ENCODE results near the gene PLA2G4C.

Gene PLA2G4C

DNA sequence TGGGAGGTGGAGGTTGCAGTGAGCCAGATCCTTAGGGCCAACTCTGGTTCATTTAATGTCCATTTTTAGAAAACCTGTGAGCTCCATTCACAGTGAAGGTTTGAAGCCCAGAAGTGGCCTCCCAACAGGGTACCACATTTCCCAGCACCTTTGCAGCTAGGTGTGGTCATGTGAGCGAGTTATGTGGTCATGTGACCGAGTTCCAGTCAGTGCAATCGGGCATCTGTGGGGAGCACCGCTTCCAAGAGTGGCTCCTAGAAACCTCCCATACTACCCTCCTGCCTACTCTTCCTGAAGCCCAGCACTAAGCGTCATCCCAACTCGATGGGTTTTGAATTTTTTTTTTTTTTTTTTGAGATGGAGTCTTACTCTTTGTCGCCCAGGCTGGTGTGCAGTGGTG is 663 bp upstream of the PLA2G4C start:
- TF ChIP-seq, protein P1, sequence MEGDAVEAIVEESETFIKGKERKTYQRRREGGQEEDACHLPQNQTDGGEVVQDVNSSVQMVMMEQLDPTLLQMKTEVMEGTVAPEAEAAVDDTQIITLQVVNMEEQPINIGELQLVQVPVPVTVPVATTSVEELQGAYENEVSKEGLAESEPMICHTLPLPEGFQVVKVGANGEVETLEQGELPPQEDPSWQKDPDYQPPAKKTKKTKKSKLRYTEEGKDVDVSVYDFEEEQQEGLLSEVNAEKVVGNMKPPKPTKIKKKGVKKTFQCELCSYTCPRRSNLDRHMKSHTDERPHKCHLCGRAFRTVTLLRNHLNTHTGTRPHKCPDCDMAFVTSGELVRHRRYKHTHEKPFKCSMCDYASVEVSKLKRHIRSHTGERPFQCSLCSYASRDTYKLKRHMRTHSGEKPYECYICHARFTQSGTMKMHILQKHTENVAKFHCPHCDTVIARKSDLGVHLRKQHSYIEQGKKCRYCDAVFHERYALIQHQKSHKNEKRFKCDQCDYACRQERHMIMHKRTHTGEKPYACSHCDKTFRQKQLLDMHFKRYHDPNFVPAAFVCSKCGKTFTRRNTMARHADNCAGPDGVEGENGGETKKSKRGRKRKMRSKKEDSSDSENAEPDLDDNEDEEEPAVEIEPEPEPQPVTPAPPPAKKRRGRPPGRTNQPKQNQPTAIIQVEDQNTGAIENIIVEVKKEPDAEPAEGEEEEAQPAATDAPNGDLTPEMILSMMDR (IDR thresholded peaks at IDR 0.05; ENCODE audit: low read depth, low read length) = no peak
- no peak for DNase-seq (ENCODE audit: extremely low read depth, low read depth)

DNA sequence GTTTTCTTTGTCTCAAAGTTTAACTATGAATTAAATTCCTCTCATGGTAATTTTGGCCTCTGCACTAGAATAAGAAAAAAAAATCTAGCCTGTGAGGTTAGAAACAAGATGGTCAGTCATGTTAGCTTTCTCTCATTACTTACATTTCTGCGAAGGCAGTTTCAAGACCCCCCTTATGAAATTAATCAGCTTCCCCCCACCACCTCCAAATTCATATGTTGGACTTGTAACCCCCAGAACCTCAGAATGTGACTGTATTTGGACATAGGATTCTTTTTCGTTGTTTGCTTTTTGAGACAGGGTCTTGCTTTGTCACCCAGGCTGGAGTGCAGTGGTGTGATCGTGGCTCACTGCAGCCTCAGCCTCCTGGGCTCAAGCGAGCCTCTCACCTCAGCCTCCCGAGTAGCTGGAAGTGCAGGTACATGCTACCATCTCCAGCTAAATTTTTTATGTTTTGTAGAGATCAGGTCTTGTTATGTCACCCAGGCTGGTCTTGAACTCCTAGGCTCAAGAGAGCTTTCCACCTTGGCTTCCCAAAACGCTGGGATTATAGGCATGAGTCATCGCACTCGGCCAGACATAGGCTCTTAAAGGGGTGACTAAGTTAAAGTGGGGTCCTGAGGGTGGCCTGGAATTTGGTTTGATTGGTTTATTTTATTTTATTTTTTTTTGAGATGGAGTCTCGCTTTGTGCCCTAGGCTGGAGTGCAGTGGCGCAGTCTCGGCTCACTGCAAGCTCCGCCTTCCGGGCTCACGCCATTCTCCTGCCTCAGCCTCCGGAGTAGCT is 1.4 kb downstream of the PLA2G4C start:
- DNase-seq (ENCODE audit: extremely low read depth, low read depth) = no peak
- TF ChIP-seq, protein P1 (IDR thresholded peaks at IDR 0.05; ENCODE audit: low read depth, low read length) = no peak

DNA sequence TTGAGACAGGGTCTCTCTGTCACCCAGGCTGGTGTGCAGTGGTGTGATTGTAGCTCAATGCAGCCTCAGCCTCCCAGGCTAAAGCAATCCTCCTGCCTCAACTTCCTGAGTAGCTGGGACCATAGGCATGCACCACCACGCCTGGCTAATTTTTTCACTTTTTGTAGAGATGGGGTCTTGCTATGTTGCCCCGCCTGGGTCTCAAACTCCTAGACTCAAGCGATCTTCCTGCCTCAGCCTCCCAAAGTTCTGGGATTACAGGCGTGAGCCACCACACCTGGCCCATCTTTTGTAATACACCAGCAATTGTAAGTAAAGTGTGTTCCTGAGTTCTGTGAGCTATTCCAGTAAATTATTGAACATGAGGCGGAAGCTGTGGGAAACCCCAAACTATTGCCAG is 6.7 kb downstream of the PLA2G4C start:
- TF ChIP-seq, protein P1 (IDR thresholded peaks at IDR 0.05; ENCODE audit: low read depth, low read length) = no peak
- no peak for DNase-seq (ENCODE audit: extremely low read depth, low read depth)

DNA sequence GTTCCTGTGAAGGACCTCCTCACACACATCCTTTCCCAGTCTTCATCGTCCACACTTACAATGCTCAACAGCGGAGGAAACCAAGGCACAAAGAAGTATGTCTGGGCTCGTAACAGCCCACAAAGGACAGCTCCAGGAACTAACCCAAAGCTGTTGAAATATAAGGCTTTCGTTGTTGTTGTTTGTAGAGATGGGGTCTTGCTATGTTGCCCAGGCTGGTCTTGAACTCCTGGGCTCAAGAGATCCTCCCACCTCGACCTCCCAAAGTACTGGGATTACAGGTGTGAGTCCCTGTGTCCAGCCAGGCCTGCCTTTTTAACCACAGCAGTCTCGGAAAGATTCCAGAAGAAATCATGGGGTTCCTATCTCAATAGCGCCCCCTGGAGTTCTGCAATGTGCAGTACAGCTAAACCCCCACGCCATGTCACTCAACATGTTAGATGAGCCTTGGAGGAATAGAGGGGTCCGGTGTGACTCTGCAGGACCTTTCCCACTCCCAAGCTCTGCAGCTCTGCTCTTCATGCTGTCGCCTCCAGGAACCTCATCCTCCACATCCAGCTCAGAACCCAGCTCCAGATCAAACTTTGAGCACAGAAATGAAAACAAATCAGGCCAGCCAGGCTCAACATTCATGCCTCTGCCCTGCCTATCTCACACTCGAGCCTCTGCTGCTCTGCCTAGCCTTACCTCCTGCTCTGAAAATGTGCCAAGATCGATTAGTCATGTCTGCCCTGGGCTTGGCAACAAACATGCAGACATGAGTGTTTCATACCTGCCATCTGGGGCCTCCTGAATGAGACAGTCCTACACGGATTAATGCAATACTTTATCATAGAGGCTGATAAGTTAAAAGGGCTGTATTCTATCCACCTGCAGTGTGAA is 7.5 kb downstream of the PLA2G4C start:
- DNase-seq (ENCODE audit: extremely low read depth, low read depth) = no peak
- TF ChIP-seq, protein P1 (IDR thresholded peaks at IDR 0.05; ENCODE audit: low read depth, low read length) = peak; percentile 68

DNA sequence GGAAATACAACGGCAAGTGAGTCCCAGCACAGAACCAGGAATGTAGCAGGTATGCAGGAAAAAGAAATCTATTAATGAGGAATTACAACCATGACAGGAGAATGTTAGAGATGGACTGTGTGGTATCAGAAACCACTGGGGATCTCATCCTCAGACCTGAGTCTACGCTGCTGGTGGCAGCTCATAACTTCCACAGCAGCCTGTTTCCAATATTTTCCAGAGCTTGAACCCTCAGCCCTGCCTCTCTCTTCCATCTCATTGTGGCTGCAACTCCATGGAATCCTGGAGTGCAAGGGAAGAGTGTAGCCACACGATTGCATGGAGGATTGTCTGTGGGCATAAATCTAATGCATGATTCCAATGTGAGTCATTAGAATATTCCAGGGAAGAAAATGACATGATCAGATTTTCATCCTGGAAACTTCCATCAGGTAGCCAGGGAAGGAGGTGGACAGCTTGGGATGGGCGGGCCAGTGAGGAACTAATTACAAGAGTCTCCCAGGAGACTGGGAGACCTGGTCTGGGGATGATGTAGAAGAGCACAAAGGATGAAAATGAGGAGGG is 14.9 kb downstream of the PLA2G4C start:
- no peak for DNase-seq (ENCODE audit: extremely low read depth, low read depth)
- TF ChIP-seq, protein P1 (IDR thresholded peaks at IDR 0.05; ENCODE audit: low read depth, low read length) = no peak

DNA sequence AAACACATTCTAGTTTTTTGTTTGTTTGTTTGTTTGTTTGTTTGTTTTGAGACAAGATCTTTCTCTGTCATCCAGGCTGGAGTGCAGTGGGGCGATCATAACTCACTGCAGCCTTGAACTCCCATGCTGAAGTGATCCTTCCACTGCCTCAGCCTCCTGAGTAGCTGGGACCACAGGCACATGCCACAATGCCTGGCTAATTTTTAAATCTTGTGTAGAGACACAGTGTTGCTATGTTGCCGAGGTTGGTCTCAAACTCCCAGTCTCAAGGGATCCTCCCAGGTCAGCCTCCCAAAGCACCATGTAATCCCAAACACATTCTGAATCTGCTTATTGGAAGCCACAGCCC is 15.8 kb downstream of the PLA2G4C start:
- DNase-seq (ENCODE audit: extremely low read depth, low read depth) = no peak
- TF ChIP-seq, protein P1 (IDR thresholded peaks at IDR 0.05; ENCODE audit: low read depth, low read length) = no peak

Data from AG09319 (cell line).